H1 (cell line): Measurements from ENCODE around the gene OR52B6. TPM values are rescaled to one million over a fixed set of nuclear protein-coding genes. Genes with fewer than 3 reads are reported as not detected.

Experiments
- CTCF ChIA-PET: fragments of 300-600 bp; sonication (Branson Sonifier 250); formaldehyde crosslinking; loops from one replicate; lab custom pipeline; 2021; ENCODE audit not compliant: partially characterized antibody; lab: Charles Lee
- POLR2A ChIA-PET: fragments of 300-600 bp; sonication (Branson Sonifier 250); formaldehyde crosslinking; loops from one replicate; lab custom pipeline; 2021; ENCODE audit warnings: inconsistent platforms; ENCODE audit not compliant: partially characterized antibody; lab: Charles Lee
- DNase-seq, 2 experiments: peaks; one replicate each; pipeline versions ENCODE4 v3.0.0 to v3.0.0-alpha.2; 2010 to 2022; ENCODE audit warnings: low spot score in 2 of 2, low read depth in 1 of 2, mixed read lengths in 1 of 2
- FAIRE-seq: peaks from 2 replicates; lab custom pipeline; 2011; peaks lifted over from hg19 to GRCh38; lab: Jason Lieb, UNC
- H2AFZ ChIP-seq: 2 replicates; pipeline ENCODE4 v1.8.1; 2012; ENCODE audit warnings: low read length, inconsistent platforms
- H2AK5ac ChIP-seq: 2 replicates; pipeline ENCODE4 v1.6.1; 2013; ENCODE audit warnings: low read depth, low read length
- H2BK120ac ChIP-seq: replicated peaks from 2 replicates; pipeline ENCODE3; 2013; ENCODE audit warnings: low read depth, low read length, inconsistent platforms
- H2BK12ac ChIP-seq: 2 replicates; pipeline ENCODE4 v1.6.1; 2013; ENCODE audit warnings: low read depth, low read length
- H2BK15ac ChIP-seq: 2 replicates; pipeline ENCODE4 v1.6.1; 2013; ENCODE audit warnings: low read length
- H2BK20ac ChIP-seq: 2 replicates; pipeline ENCODE4 v1.6.1; 2013; ENCODE audit warnings: low read length
- H2BK5ac ChIP-seq: 2 replicates; pipeline ENCODE4 v1.6.1; 2013; ENCODE audit warnings: low read depth, low read length
- H3K14ac ChIP-seq: 2 replicates; pipeline ENCODE4 v1.6.1; 2013; ENCODE audit warnings: inconsistent platforms; ENCODE audit not compliant: insufficient read length
- H3K18ac ChIP-seq: 2 replicates; pipeline ENCODE4 v1.6.1; 2013; ENCODE audit warnings: low read length; ENCODE audit errors: extremely low read depth
- H3K23ac ChIP-seq: 2 replicates; pipeline ENCODE4 v1.6.1; 2013; ENCODE audit warnings: inconsistent platforms; ENCODE audit not compliant: insufficient read length
- H3K23me2 ChIP-seq: 2 replicates; pipeline ENCODE4 v1.6.1; 2013; ENCODE audit warnings: low read depth, low read length
- H3K27ac ChIP-seq: 2 replicates; pipeline ENCODE4 v1.6.1; 2011; ENCODE audit warnings: low read depth, low read length, inconsistent platforms
- H3K27me3 ChIP-seq, 4 experiments: replicated peaks in 1 of 4; 1 replicate in 1 of 4; 2 replicates in 3 of 4; pipeline versions ENCODE4 v1.6.1 to v1.8.1; 2011 to 2013; ENCODE audit warnings: low read length in 3 of 4, mild to moderate bottlenecking in 3 of 4, inconsistent platforms in 2 of 4, mixed read lengths in 2 of 4, moderate library complexity in 1 of 4; ENCODE audit not compliant: control insufficient read depth in 3 of 4, insufficient read depth in 3 of 4; ENCODE audit errors: extremely low read depth in 1 of 4
- H3K36me3 ChIP-seq, 4 experiments: 2 replicates each; pipeline versions ENCODE4 v1.6.1 to v1.8.1; 2011 to 2013; ENCODE audit warnings: mild to moderate bottlenecking in 4 of 4, low read length in 3 of 4, moderate library complexity in 2 of 4, control low read depth in 1 of 4, inconsistent platforms in 1 of 4; ENCODE audit not compliant: insufficient read depth in 4 of 4, control insufficient read depth in 2 of 4
- H3K4ac ChIP-seq: replicated peaks from 2 replicates; pipeline ENCODE3; 2013; ENCODE audit warnings: low read length, low read depth, mixed read lengths, inconsistent platforms; ENCODE audit not compliant: insufficient read length
- H3K4me1 ChIP-seq, 4 experiments: replicated peaks in 1 of 4; 1 replicate in 1 of 4; 2 replicates in 3 of 4; pipeline versions ENCODE4 v1.6.1 to v1.8.1; 2011 to 2013; ENCODE audit warnings: low read length in 3 of 4, inconsistent platforms in 2 of 4, mixed read lengths in 1 of 4; ENCODE audit not compliant: insufficient read depth in 4 of 4, control insufficient read depth in 3 of 4
- H3K4me2 ChIP-seq, 2 experiments: 2 replicates each; pipeline versions ENCODE4 v1.6.1 to v1.8.1; 2011 to 2013; ENCODE audit warnings: low read depth in 2 of 2, low read length in 2 of 2, control low read depth in 1 of 2, inconsistent platforms in 1 of 2, mild to moderate bottlenecking in 1 of 2; ENCODE audit not compliant: insufficient read depth in 1 of 2
- H3K4me3 ChIP-seq, 4 experiments: fragments of 200-600, 300-600 bp in 1 of 4; sonication (generic), shearing (Covaris generic), sonication (Bioruptor Twin) in 1 of 4; 2 replicates each; pipeline versions ENCODE4 v1.5.1 to v1.8.1; 2011 to 2016; ENCODE audit warnings: low read length in 4 of 4, low read depth in 3 of 4, control low read depth in 2 of 4, inconsistent platforms in 2 of 4, mild to moderate bottlenecking in 2 of 4, mixed read lengths in 1 of 4, moderate library complexity in 1 of 4; ENCODE audit not compliant: insufficient read depth in 2 of 4; ENCODE audit errors: extremely low read depth in 1 of 4
- H3K56ac ChIP-seq: replicated peaks from 2 replicates; pipeline ENCODE3; 2013; ENCODE audit warnings: low read depth, mild to moderate bottlenecking, mixed read lengths, low read length, inconsistent platforms; ENCODE audit not compliant: insufficient read length
- H3K79me1 ChIP-seq: 2 replicates; pipeline ENCODE4 v1.6.1; 2013; ENCODE audit warnings: low read depth, low read length, control low read depth
- H3K79me2 ChIP-seq, 2 experiments: 2 replicates each; pipeline versions ENCODE4 v1.6.1 to v1.8.1; 2012 to 2013; ENCODE audit warnings: low read length in 2 of 2, mild to moderate bottlenecking in 2 of 2, inconsistent platforms in 1 of 2; ENCODE audit not compliant: insufficient read depth in 2 of 2, control insufficient read depth in 1 of 2
- H3K9ac ChIP-seq, 4 experiments: replicated peaks in 1 of 4; 1 replicate in 1 of 4; 2 replicates in 3 of 4; pipeline versions ENCODE4 v1.6.1 to v1.8.1; 2011 to 2013; ENCODE audit warnings: low read depth in 3 of 4, low read length in 3 of 4, control low read depth in 2 of 4, mild to moderate bottlenecking in 2 of 4, moderate library complexity in 2 of 4, inconsistent platforms in 1 of 4; ENCODE audit errors: extremely low read depth in 1 of 4
- H3K9me3 ChIP-seq, 2 experiments: 2 replicates each; pipeline versions ENCODE4 v1.6.1 to v1.8.1; 2012 to 2013; ENCODE audit warnings: mild to moderate bottlenecking in 2 of 2, moderate library complexity in 2 of 2, control low read depth in 1 of 2, inconsistent platforms in 1 of 2, low read depth in 1 of 2, low read length in 1 of 2, mixed read lengths in 1 of 2; ENCODE audit not compliant: insufficient read depth in 2 of 2
- H4K20me1 ChIP-seq, 2 experiments: replicated peaks in 1 of 2; 2 replicates each; pipeline versions ENCODE3 to v1.8.1; 2011 to 2013; ENCODE audit warnings: inconsistent platforms in 2 of 2, low read length in 2 of 2, mild to moderate bottlenecking in 1 of 2; ENCODE audit not compliant: insufficient read depth in 2 of 2, control insufficient read depth in 1 of 2
- H4K5ac ChIP-seq: 2 replicates; pipeline ENCODE4 v1.6.1; 2013; ENCODE audit warnings: low read length, low read depth, mixed read lengths, inconsistent platforms; ENCODE audit not compliant: insufficient read length
- H4K8ac ChIP-seq: 2 replicates; pipeline ENCODE4 v1.8.0; 2013; ENCODE audit warnings: mild to moderate bottlenecking, moderate library complexity, low read length, inconsistent platforms; ENCODE audit not compliant: insufficient read depth; ENCODE audit errors: extremely low read depth
- H4K91ac ChIP-seq: replicated peaks from 2 replicates; pipeline ENCODE3; 2013; ENCODE audit warnings: low read length, mixed read lengths, inconsistent platforms; ENCODE audit not compliant: insufficient read length
- GTF2F1 ChIP-seq: IDR thresholded peaks from 2 replicates; pipeline ENCODE4 v1.6.1; 2012; ENCODE audit warnings: low read depth, low read length, improper control_type of control experiment, borderline replicate concordance
- TAF1 ChIP-seq: IDR thresholded peaks from 2 replicates; pipeline ENCODE4 v1.6.1; 2011; ENCODE audit warnings: mild to moderate bottlenecking, low read depth, low read length
- polyA plus RNA-seq, 7 experiments: library from polyadenylated mRNA; depleted of rRNA in 3 of 7; stranded (reverse) in 5 of 7; unstranded in 2 of 7; fragments of >200 nt in 5 of 7; fragments of 200-250 nt in 2 of 7; gene quantifications; 1 replicate in 5 of 7; 2 replicates in 1 of 7; 4 replicates in 1 of 7; pipeline versions ENCODE4 v1.2.1 to v1.2.3, GENCODE V29; 2011 to 2013; ENCODE audit warnings: missing spikeins in 2 of 7, mixed read lengths in 2 of 7
- total RNA-seq: library from RNA; stranded (reverse); fragmentation: NEBNext Ultra II Directional; extraction: Animal tissue kit (Norgen Biotek cat#: 25700); gene quantifications from 2 replicates; pipeline ENCODE4 v1.2.1, GENCODE V29; 2021

Gene OR52B6
- total and polyA plus RNA-seq, 2 of the 8 experiments (the other 6 are each of a cell fraction or from before 2014, with no cell fraction given), result not detected

DNA sequence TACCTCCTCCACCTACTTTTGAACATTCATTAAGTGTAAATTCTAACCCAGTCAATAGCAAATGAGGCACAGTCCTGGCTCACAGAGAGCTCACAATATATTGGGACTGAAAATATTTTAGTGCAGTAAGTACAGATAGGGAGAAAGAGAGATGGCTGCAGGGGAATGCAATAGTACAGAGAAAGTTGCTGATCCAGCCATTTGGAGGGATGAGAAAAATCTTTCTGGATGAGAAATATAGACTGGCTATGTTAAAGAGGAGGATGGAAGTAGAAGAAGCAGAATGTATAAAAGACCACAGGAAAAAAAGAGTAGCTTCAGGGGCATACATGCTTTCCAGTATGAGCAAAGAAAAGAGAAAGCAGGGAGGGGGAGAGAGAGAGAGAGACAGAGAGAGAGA is 3.6 kb upstream of the OR52B6 start:
- FAIRE-seq (no peak), DNase-seq (no peak)
- POLR2A ChIA-PET, result no interaction called here
- TF ChIP-seq TAF1 (no peak), GTF2F1 (no peak)

More for the DNA sequence above, 3.6 kb upstream of the OR52B6 start:
- Histone ChIP-seq H3K36me3 (no peaks in the 10 kb centered on the region), H3K4me3 (no peak overlapping the region), H3K9ac (no peak overlapping the region), H3K14ac (no peak overlapping the region), H3K18ac (no peak overlapping the region), H2BK15ac (no peak overlapping the region), H2BK5ac (no peak overlapping the region), H3K4me1 (no peaks in the 10 kb centered on the region), H3K23me2 (no peaks in the 10 kb centered on the region), H3K4ac (no peak overlapping the region), H4K91ac (no peak overlapping the region), H3K4me2 (no peak overlapping the region), H2AK5ac (no peak overlapping the region), H2AFZ (no peak overlapping the region), H3K79me1 (no peaks in the 10 kb centered on the region), H3K79me2 (no peaks in the 10 kb centered on the region), H3K56ac (no peak overlapping the region), H2BK12ac (no peak overlapping the region), H4K5ac (no peak overlapping the region), H3K27me3 (no peaks in the 10 kb centered on the region), H3K9me3 (no peaks in the 10 kb centered on the region), H3K27ac (no peak overlapping the region), H4K20me1 (no peaks in the 10 kb centered on the region), H3K23ac (no peak overlapping the region), H2BK20ac (no peak overlapping the region), H4K8ac (no peak overlapping the region), H2BK120ac (no peak overlapping the region)
- CTCF ChIA-PET, result interaction anchor here (0.9 kb wide), 1 partner anchor 18 kb away, joined by 3 read pairs; no protein-coding TSS in a partner anchor
